CD4-positive, alpha-beta memory T cell (primary cell): ENCODE measurements around the gene TADA1. TPM values are rescaled to one million over a fixed set of nuclear protein-coding genes. Genes with fewer than 3 reads are reported as not detected.

Experiments
- CTCF ChIA-PET: fragments of 350-600 bp; sonication (Branson Sonifier 250); formaldehyde crosslinking; loops from one replicate; lab custom pipeline; 2021; ENCODE audit warnings: inconsistent platforms; ENCODE audit not compliant: partially characterized antibody; lab: Charles Lee
- POLR2A ChIA-PET: fragments of 350-600 bp; sonication (Branson Sonifier 250); formaldehyde crosslinking; loops from one replicate; lab custom pipeline; 2021; ENCODE audit not compliant: partially characterized antibody; lab: Charles Lee
- DNase-seq, 5 donors: peaks; one replicate each; pipeline versions ENCODE4 v3.0.0 to v3.0.0-alpha.2; 2020 to 2022; ENCODE audit warnings: mixed read lengths in 1 of 5
- H3K27ac ChIP-seq: one replicate; pipeline ENCODE4 v1.7.0; 2013; ENCODE audit warnings: low read depth, low read length
- H3K27me3 ChIP-seq: 2 replicates; pipeline ENCODE4 v1.7.0; 2013; ENCODE audit warnings: mild to moderate bottlenecking, low read length, moderate library complexity; ENCODE audit not compliant: insufficient read depth
- H3K36me3 ChIP-seq: 2 replicates; pipeline ENCODE4 v1.7.0; 2013; ENCODE audit warnings: mild to moderate bottlenecking, low read length, moderate library complexity; ENCODE audit not compliant: insufficient read depth
- H3K4me1 ChIP-seq: 2 replicates; pipeline ENCODE4 v1.7.0; 2013; ENCODE audit warnings: mild to moderate bottlenecking, low read length, moderate library complexity; ENCODE audit not compliant: insufficient read depth
- H3K4me3 ChIP-seq, 2 donors: one replicate each; pipeline ENCODE4 v1.7.0; 2013; ENCODE audit warnings: low read length in 2 of 2, mild to moderate bottlenecking in 1 of 2
- H3K9me3 ChIP-seq, 2 donors: one replicate each; pipeline ENCODE4 v1.7.0; 2013; ENCODE audit warnings: low read length in 2 of 2, control low read depth in 1 of 2; ENCODE audit not compliant: control insufficient read depth in 1 of 2
- H3K27ac Mint-ChIP-seq, 7 donors: one replicate each; pipeline ENCODE4 v1.8.0; 2020 to 2021; ENCODE audit warnings: mixed read lengths in 7 of 7, mild to moderate bottlenecking in 6 of 7, inconsistent platforms in 3 of 7, moderate library complexity in 3 of 7
- H3K27me3 Mint-ChIP-seq, 2 donors: one replicate each; pipeline ENCODE4 v1.8.0; 2020 to 2021; ENCODE audit warnings: mixed read lengths in 2 of 2
- H3K36me3 Mint-ChIP-seq, 2 donors: one replicate each; pipeline ENCODE4 v1.8.0; 2020 to 2021; ENCODE audit warnings: mixed read lengths in 2 of 2, inconsistent platforms in 1 of 2, mild to moderate bottlenecking in 1 of 2
- H3K4me1 Mint-ChIP-seq, 4 donors: one replicate each; pipeline ENCODE4 v1.8.0; 2020 to 2021; ENCODE audit warnings: mixed read lengths in 4 of 4, mild to moderate bottlenecking in 1 of 4
- H3K4me3 Mint-ChIP-seq, 8 donors: one replicate each; pipeline ENCODE4 v1.8.0; 2020 to 2021; ENCODE audit warnings: mixed read lengths in 8 of 8, mild to moderate bottlenecking in 7 of 8, moderate library complexity in 6 of 8, inconsistent platforms in 3 of 8
- H3K9me3 Mint-ChIP-seq, 8 donors: one replicate each; pipeline ENCODE4 v1.8.0; 2020 to 2021; ENCODE audit warnings: mixed read lengths in 8 of 8, mild to moderate bottlenecking in 5 of 8, inconsistent platforms in 3 of 8, moderate library complexity in 1 of 8
- intact Hi-C: fragments of 100-400 bp; cut with micrococcal nuclease; formaldehyde crosslinking; loops from one replicate; pipeline ENCODE4 v1.15.1; 2023
- polyA plus RNA-seq, 2 donors: library from polyadenylated mRNA; unstranded; fragments of 300-500 nt; fragmentation: Illumina TruSeq; gene quantifications; one replicate each; pipeline ENCODE4 v1.2.3, GENCODE V29; 2021
- total RNA-seq, 2 experiments: library from RNA; stranded (reverse); gene quantifications; one replicate each; pipeline ENCODE4 v1.2.3, GENCODE V29; 2021

Gene TADA1
- total and polyA plus RNA-seq, 4 experiments from 2014 or later, result 15.3 to 23.6 (median 17.0) TPM

- no peaks in the 10 kb centered on the region for H3K27me3 ChIP-seq
- no peaks in the 10 kb centered on the region for H3K9me3 ChIP-seq
- no peaks in the 10 kb centered on the region for H3K4me1 ChIP-seq
- Mint-ChIP-seq H3K4me1 (peaks cover 13 to 67% (median 38%) of the 10 kb centered on the region in 4 donors), H3K27me3 (no peaks in the 10 kb centered on the region), H3K4me3 (no peak overlapping the region), H3K36me3 (peaks cover 65 to 98% of the 10 kb centered on the region in 2 donors), H3K27ac (no peak overlapping the region), H3K9me3 (no peaks in the 10 kb centered on the region)
- peaks cover 78% of the 10 kb centered on the region for H3K36me3 ChIP-seq
- POLR2A ChIA-PET, result interaction anchor here (0.7 kb wide), 1 partner anchor 10 kb away, joined by 3 read pairs; the partner anchor contains the start of gene POGK
- CTCF ChIA-PET, result no interaction called here
- intact Hi-C loops, result no loop called here
- DNase-seq, result no peak
- no peak overlapping the region for H3K4me3 ChIP-seq
- H3K27ac ChIP-seq, result no peak overlapping the region
Measured at GRCh38 chr1:166849135-166849534, 26.9 kb downstream of the TADA1 start.

- Mint-ChIP-seq H3K27me3 (no peaks in the 10 kb centered on the region), H3K4me3 (no peak overlapping the region), H3K36me3 (peaks cover 65 to 98% of the 10 kb centered on the region in 2 donors), H3K4me1 (peaks cover 13 to 73% (median 41%) of the 10 kb centered on the region in 4 donors), H3K27ac (peak overlapping the region in 3 of 7 donors; percentile 17 to 50 (median 22)), H3K9me3 (no peaks in the 10 kb centered on the region)
- no peak overlapping the region for H3K27ac ChIP-seq
- ChIA-PET POLR2A (no interaction called here), CTCF (no interaction called here)
- H3K27me3 ChIP-seq, result no peaks in the 10 kb centered on the region
- peaks cover 8% of the 10 kb centered on the region for H3K4me1 ChIP-seq
- H3K36me3 ChIP-seq, result peaks cover 80% of the 10 kb centered on the region
- H3K4me3 ChIP-seq, result no peak overlapping the region
- H3K9me3 ChIP-seq, result no peaks in the 10 kb centered on the region
- DNase-seq, result no peak
- intact Hi-C loops, result no loop called here
Measured at GRCh38 chr1:166848193-166848592, 27.9 kb downstream of the TADA1 start.

- ChIA-PET POLR2A (interaction anchor here (1.0 kb wide), 1 partner anchor 31 kb away, joined by 3 read pairs; the partner anchor contains the start of gene TADA1), CTCF (no interaction called here)
- no peaks in the 10 kb centered on the region for H3K27me3 Mint-ChIP-seq
- Histone ChIP-seq H3K27ac (no peak overlapping the region), H3K4me3 (no peak overlapping the region), H3K4me1 (peaks cover 38% of the 10 kb centered on the region), H3K27me3 (no peaks in the 10 kb centered on the region), H3K36me3 (peaks cover 81% of the 10 kb centered on the region), H3K9me3 (no peaks in the 10 kb centered on the region)
- intact Hi-C loops, result no loop called here
- peaks cover 69 to 94% of the 10 kb centered on the region in 2 donors for H3K36me3 Mint-ChIP-seq
- H3K4me1 Mint-ChIP-seq, result peaks cover 34 to 80% (median 58%) of the 10 kb centered on the region in 4 donors
- no peak for DNase-seq
- H3K4me3 Mint-ChIP-seq, result no peak overlapping the region
- peak overlapping the region in 6 of 7 donors; percentile 2 to 91 (median 62) for H3K27ac Mint-ChIP-seq
- no peaks in the 10 kb centered on the region for H3K9me3 Mint-ChIP-seq
Measured at GRCh38 chr1:166844791-166845190, 31.3 kb downstream of the TADA1 start.

GRCh38 chr1:166843769-166844596, 32.1 kb downstream of the TADA1 start:
- peak overlapping the region in 5 of 7 donors; percentile 35 to 91 (median 66) for H3K27ac Mint-ChIP-seq
- H3K9me3 Mint-ChIP-seq, result no peaks in the 10 kb centered on the region
- Histone ChIP-seq H3K27ac (no peak overlapping the region), H3K36me3 (peaks cover 73% of the 10 kb centered on the region), H3K4me1 (peaks cover 38% of the 10 kb centered on the region), H3K4me3 (no peak overlapping the region), H3K9me3 (no peaks in the 10 kb centered on the region), H3K27me3 (no peaks in the 10 kb centered on the region)
- ChIA-PET POLR2A (interaction anchor here (1.0 kb wide), 1 partner anchor 32 kb away, joined by 3 read pairs; the partner anchor contains the start of gene TADA1), CTCF (interaction anchor here (1.0 kb wide), 1 partner anchor 11 kb away, joined by 4 read pairs; no protein-coding TSS in a partner anchor)
- no peak for DNase-seq
- H3K4me3 Mint-ChIP-seq, result no peak overlapping the region
- peaks cover 35 to 82% (median 58%) of the 10 kb centered on the region in 4 donors for H3K4me1 Mint-ChIP-seq
- no peaks in the 10 kb centered on the region for H3K27me3 Mint-ChIP-seq
- intact Hi-C loops, result no loop called here
- H3K36me3 Mint-ChIP-seq, result peaks cover 61 to 87% of the 10 kb centered on the region in 2 donors

- H3K27me3 Mint-ChIP-seq, result no peaks in the 10 kb centered on the region
- POLR2A ChIA-PET, result no interaction called here
- intact Hi-C loops, result no loop called here
- Histone ChIP-seq H3K27ac (no peak overlapping the region), H3K36me3 (peaks cover 66% of the 10 kb centered on the region), H3K9me3 (no peaks in the 10 kb centered on the region), H3K27me3 (no peaks in the 10 kb centered on the region), H3K4me3 (no peak overlapping the region), H3K4me1 (peaks cover 44% of the 10 kb centered on the region)
- H3K27ac Mint-ChIP-seq, result peak overlapping the region in 4 of 7 donors; percentile 22 to 68 (median 55)
- no peaks in the 10 kb centered on the region for H3K9me3 Mint-ChIP-seq
- peaks cover 40 to 89% (median 65%) of the 10 kb centered on the region in 4 donors for H3K4me1 Mint-ChIP-seq
- CTCF ChIA-PET, result interaction anchor here (0.7 to 1.2 kb wide), 3 partner anchors 12 to 33 kb away, joined by 3 to 4 read pairs (median 3); partner anchors contain the start of gene TADA1
- peaks cover 57 to 83% of the 10 kb centered on the region in 2 donors for H3K36me3 Mint-ChIP-seq
- DNase-seq, result no peak
- no peak overlapping the region for H3K4me3 Mint-ChIP-seq
Measured at GRCh38 chr1:166843322-166843721, 32.7 kb downstream of the TADA1 start.

- no peaks in the 10 kb centered on the region for H3K9me3 Mint-ChIP-seq
- DNase-seq, result no peak
- H3K4me1 ChIP-seq, result peaks cover 45% of the 10 kb centered on the region
- H3K4me3 ChIP-seq, result peak overlapping the region; percentile 19 to 61
- peaks cover 39 to 55% of the 10 kb centered on the region in 2 donors for H3K36me3 Mint-ChIP-seq
- intact Hi-C loops, result no loop called here
- ChIA-PET CTCF (interaction anchor here (1.3 to 1.5 kb wide), 3 partner anchors 31 to 218 kb away, joined by 3 to 4 read pairs (median 3); partner anchors contain the start of gene TADA1), POLR2A (interaction anchor here (1.3 to 4.2 kb wide), 3 partner anchors 28 to 380 kb away, joined by 3 to 54 read pairs (median 3); partner anchors contain the start of gene TADA1)
- H3K27ac ChIP-seq, result peak overlapping the region; percentile 56
- H3K27ac Mint-ChIP-seq, result peak overlapping the region; percentile 63 to 94 (median 90)
- H3K4me3 Mint-ChIP-seq, result peak overlapping the region; percentile 80 to 91 (median 88)
- peaks cover 35 to 76% (median 54%) of the 10 kb centered on the region in 4 donors for H3K4me1 Mint-ChIP-seq
- H3K27me3 Mint-ChIP-seq, result no peaks in the 10 kb centered on the region
- H3K36me3 ChIP-seq, result peaks cover 39% of the 10 kb centered on the region
- no peaks in the 10 kb centered on the region for H3K9me3 ChIP-seq
- no peaks in the 10 kb centered on the region for H3K27me3 ChIP-seq
Measured at GRCh38 chr1:166840309-166841274, 35.5 kb downstream of the TADA1 start.
